ENCODE data around the gene DNAH2.

DNAH2 gene

GRCh38 chr17:7716901-7717755 lies at the start of gene DNAH2:
Gene DNAH2, plus strand, starts transcription at chr17:7717744. Its CDS starts 1,991 bp downstream, at chr17:7719735.
- peak; percentile 78 for DNase-seq (ENCODE audit: low read depth)

GRCh38 chr17:7668482-7668881 lies 49.1 kb upstream of the DNAH2 start:
- no peak for DNase-seq (ENCODE audit: low read depth)

- DNase-seq (ENCODE audit: low read depth) = no peak
Observed at GRCh38 chr17:7673239-7673638, 44.3 kb upstream of the DNAH2 start.

GRCh38 chr17:7674934-7675333 lies 42.6 kb upstream of the DNAH2 start:
- DNase-seq (ENCODE audit: low read depth) = no peak

- no peak for DNase-seq (ENCODE audit: low read depth)
Observed at GRCh38 chr17:7676533-7676932, 41.0 kb upstream of the DNAH2 start.

GRCh38 chr17:7677388-7678067 lies 40.0 kb upstream of the DNAH2 start:
- no peak for DNase-seq (ENCODE audit: low read depth)

- DNase-seq (ENCODE audit: low read depth) = no peak
Observed at GRCh38 chr17:7684851-7685532, 32.6 kb upstream of the DNAH2 start.

GRCh38 chr17:7685533-7686221 lies 31.9 kb upstream of the DNAH2 start:
- peak; percentile 93 for DNase-seq (ENCODE audit: low read depth)

- DNase-seq (ENCODE audit: low read depth) = no peak
Observed at GRCh38 chr17:7686222-7687071, 31.1 kb upstream of the DNAH2 start.

- DNase-seq (ENCODE audit: low read depth) = peak; percentile 86
Observed at GRCh38 chr17:7687072-7687907, 30.3 kb upstream of the DNAH2 start, which contains the start of gene TP53. Gene TP53, minus strand, starts transcription at chr17:7687490. Its CDS starts 10,896 bp downstream, at chr17:7676594.

GRCh38 chr17:7687908-7688807 lies 29.4 kb upstream of the DNAH2 start, which contains the start of gene WRAP53:
Gene WRAP53, plus strand, starts transcription at chr17:7688477. Its CDS starts 172 bp downstream, at chr17:7688649.
- DNase-seq (ENCODE audit: low read depth) = peak; percentile 99

GRCh38 chr17:7688808-7689316 lies 28.7 kb upstream of the DNAH2 start:
- DNase-seq (ENCODE audit: low read depth) = no peak

- no peak for DNase-seq (ENCODE audit: low read depth)
Observed at GRCh38 chr17:7695586-7695985, 22.0 kb upstream of the DNAH2 start.

- no peak for DNase-seq (ENCODE audit: low read depth)
Observed at GRCh38 chr17:7697828-7698588, 19.5 kb upstream of the DNAH2 start.

- DNase-seq (ENCODE audit: low read depth) = no peak
Observed at GRCh38 chr17:7700510-7700909, 17.0 kb upstream of the DNAH2 start.

GRCh38 chr17:7701681-7702080 lies 15.9 kb upstream of the DNAH2 start:
- DNase-seq (ENCODE audit: low read depth) = no peak

- no peak for DNase-seq (ENCODE audit: low read depth)
Observed at GRCh38 chr17:7702776-7703175, 14.8 kb upstream of the DNAH2 start.

All from stromal cell of bone marrow (primary cell).